GM20000 (cell line): Measurements from ENCODE around the gene C6orf118.

ENCODE experiments used
- DNase-seq: peaks from one replicate; pipeline ENCODE4 v3.0.0; 2012; ENCODE audit warnings: low spot score
- TF ChIP-seq, protein P1 (sequence below): IDR thresholded peaks from 2 replicates; pipeline ENCODE4 v1.5.1; 2012; ENCODE audit warnings: mild to moderate bottlenecking, control low read depth; ENCODE audit errors: extremely low read depth, missing control alignments

C6orf118 gene

DNA sequence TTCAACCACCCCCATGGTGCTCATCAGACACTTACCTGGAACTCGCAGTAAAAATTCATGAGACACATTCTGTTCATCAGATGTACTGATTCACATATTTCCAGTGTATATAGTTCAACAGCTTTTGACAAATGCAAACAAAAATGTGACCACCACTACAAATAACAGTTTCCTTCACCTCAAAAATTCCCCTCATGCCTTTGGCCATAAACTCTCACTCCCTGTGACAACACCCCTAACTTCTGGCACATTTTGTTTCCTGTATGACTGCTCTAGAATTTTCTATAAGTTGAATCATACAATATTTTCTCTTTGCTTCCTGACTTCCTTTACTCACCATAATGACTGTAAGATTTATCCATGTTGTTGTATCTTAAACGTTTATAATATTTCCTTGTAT is 63.7 kb downstream of the C6orf118 start:
- no peak for DNase-seq
- TF ChIP-seq, protein P1, sequence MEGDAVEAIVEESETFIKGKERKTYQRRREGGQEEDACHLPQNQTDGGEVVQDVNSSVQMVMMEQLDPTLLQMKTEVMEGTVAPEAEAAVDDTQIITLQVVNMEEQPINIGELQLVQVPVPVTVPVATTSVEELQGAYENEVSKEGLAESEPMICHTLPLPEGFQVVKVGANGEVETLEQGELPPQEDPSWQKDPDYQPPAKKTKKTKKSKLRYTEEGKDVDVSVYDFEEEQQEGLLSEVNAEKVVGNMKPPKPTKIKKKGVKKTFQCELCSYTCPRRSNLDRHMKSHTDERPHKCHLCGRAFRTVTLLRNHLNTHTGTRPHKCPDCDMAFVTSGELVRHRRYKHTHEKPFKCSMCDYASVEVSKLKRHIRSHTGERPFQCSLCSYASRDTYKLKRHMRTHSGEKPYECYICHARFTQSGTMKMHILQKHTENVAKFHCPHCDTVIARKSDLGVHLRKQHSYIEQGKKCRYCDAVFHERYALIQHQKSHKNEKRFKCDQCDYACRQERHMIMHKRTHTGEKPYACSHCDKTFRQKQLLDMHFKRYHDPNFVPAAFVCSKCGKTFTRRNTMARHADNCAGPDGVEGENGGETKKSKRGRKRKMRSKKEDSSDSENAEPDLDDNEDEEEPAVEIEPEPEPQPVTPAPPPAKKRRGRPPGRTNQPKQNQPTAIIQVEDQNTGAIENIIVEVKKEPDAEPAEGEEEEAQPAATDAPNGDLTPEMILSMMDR = no peak

DNA sequence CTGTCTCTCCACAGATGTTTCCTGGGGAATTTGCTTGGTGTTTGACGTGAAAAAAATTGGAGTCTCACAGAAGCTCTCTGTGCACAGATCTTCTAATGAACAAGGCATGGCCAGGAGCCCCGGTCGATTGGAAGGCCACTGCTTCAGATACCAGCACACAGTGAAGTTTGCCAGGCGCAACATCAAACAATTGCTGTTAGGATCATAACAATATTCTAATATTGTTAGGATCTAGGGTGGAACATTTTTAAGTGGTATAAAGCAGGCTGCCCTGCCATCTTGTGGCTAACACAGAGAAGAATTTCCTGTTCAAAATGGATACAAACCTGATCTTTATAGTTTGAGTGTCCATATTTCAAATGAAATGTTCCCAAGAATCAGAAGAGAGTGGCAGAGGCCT is 64.1 kb downstream of the C6orf118 start:
- TF ChIP-seq, protein P1 = no peak
- DNase-seq = no peak

DNA sequence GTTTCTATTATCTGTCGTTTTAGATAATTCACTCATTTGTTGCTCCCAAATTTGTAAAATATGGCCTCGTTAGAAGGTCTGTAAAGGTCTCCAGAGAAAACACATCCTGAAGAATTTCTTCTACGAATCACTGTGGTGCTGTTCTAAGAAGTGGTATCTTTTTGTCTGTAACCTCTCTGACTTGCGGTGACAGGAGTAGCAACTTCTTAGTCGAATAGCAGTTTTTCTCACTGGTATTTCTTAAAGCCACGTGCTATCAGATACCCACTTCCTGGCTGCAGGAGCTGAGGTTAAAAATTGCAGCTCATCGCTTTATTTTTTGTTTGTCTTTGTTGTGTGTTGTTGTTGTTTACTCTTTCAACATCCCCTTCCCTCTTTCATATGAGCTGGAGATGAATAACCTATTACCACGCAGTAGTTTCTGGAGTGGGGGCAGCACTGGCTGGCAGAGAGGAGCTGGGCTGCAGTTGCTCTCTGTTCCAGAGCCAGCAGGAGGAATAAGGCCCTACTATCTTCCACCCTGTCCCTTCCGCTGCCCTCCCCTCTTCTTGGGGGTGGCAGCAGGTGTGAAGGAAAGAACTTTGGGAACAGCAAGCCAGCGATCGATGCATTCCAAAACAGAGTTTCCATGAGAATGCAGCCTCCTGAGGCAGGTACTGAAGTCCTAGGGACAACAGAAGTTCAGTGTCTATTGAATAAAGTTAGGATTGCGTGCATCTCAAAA is 64.7 kb downstream of the C6orf118 start:
- TF ChIP-seq, protein P1 = no peak

DNA sequence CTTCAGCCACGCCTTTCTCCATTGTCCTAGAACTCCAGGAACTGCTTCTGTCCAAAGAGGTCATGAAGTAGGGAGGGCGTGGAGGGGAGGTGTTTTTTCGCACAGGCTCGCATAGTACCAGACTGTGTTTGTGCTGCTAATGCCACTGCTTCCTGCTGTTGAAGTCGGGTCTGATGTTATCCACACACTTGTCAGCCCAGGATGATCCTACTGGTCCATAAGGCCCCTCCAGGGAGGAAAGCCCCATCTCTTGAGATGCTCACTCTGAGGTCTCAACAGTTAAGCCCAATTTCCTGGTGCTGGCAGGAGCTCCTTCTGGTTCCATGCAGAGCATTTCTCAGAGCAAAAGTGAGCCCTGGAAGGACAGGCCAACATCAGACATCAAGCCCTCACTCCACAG is 65.6 kb downstream of the C6orf118 start:
- TF ChIP-seq, protein P1 = no peak
- DNase-seq = no peak

More for the DNA sequence above, 64.7 kb downstream of the C6orf118 start:
- DNase-seq = no peak

DNA sequence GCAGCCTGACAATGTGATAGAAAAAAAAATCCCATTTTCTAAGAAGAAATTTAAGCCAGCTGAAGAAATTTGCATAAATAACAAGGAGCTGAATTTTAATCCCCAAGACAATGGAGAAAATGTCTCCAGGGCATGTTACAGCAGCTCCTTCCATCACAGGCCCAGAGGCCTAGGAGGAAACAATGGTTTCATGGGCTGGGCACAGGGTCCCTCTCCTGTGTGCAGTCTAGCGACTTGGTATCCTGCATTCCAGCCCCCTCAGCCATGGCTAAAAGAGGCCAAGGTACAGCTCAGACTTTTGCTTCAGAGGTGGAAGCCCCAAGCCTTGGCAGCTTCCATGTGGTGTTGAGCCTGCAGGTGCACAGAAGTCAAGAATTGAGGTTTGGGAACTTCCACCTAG is 73.1 kb downstream of the C6orf118 start:
- DNase-seq = no peak
- TF ChIP-seq, protein P1 = no peak

DNA sequence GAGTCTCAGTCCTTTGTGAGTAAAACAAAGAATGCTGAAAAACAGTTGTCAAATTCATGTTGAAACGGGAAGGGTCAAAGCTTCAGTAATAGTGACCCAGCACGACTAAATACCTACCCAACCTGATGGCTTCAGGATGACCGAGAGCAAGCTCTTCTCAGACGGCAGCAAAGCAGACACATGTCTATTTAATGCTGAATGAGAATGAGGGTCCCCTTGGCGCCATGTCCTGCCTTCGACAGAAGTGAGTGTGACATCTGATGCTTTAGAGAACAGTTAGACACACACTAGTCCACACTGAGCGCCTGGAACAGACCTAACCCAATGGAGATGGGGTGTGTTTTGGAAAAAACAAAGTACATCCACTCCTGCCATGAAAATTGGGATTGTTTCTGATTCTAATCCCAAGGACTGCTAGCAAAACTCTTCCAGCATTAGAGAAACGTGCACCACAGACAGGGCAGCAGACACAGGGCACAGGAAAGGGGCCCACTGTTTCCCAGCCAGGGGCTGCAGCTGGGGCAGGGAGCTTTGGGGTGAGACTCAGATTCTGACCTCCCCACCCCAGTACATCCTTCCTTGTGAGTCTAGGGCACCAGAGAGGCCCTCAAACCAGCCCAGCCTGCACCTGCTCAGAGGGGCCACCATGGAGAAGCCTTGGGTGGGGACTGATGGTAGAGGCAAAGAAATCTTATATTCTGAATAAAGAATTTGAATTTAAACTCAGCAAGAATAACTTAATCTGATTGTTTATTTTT is 76.5 kb downstream of the C6orf118 start:
- DNase-seq = no peak
- TF ChIP-seq, protein P1 = no peak

DNA sequence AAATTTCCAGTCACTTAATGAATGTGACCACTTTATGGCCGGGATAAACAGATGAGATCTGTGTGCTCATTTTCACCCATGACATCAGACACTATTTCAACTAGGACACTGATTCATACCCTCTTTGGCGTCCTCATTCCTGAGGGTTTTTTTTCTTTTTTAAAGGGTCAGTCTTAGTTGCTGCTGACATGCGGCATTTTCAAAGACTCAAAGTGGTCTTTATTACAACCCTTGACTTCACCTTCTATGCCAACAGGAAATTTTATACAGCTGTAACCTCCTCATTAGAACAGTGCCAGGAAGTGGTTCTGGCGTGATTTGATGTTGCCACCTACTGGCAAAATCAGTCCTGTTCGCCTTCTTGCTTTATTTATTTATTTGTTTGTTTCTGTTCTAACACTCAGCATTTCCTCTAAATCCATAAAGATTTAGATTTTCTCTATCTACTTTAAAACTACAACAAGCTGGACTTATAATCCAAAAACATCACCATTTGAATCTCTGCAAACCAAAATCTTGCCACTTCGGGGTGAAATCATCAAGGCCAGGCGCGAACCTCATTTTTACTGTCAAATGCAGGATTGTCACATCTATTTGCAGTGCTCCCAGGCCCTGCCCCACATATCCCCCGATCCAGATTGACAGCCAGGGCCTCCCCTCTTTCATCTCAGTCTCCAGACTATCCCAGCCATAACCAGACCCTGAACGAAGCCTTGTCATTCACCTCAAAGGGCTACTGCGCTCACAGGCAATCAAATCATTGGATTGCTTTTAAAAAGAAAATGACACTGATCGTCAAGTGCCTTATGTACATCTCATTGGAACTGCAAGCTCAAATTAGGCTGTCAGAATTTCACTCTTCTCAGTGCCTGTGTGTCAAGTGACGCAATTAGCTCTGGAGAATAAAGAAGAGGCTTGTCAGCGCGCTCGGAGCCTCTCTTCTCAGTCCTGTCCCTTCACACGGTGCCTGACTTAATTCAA is 77.5 kb downstream of the C6orf118 start:
- TF ChIP-seq, protein P1 = no peak
- no peak for DNase-seq
